ENCODE measurements around the gene PIEZO2. TPM values are rescaled to one million over a fixed set of nuclear protein-coding genes. Genes with fewer than 3 reads are reported as not detected.

The PIEZO2 gene
- total RNA-seq, 1 donor from 2014 or later = 50.1 TPM

GRCh38 chr18:10898417-10898974 lies 250.9 kb downstream of the PIEZO2 start:
- peaks cover 8% of the 10 kb centered on the region for H3K27me3 Mint-ChIP-seq (ENCODE audit: unreplicated experiment)
- H3K4me1 Mint-ChIP-seq (ENCODE audit: low read depth, unreplicated experiment) = peaks cover 8% of the 10 kb centered on the region
- no peak overlapping the region for H3K4me3 Mint-ChIP-seq (ENCODE audit: unreplicated experiment)
- H3K36me3 Mint-ChIP-seq (ENCODE audit: unreplicated experiment) = peaks cover 11% of the 10 kb centered on the region
- H3K27ac Mint-ChIP-seq (ENCODE audit: unreplicated experiment) = no peak overlapping the region
- DNase-seq = no peak
- H3K9me3 Mint-ChIP-seq (ENCODE audit: unreplicated experiment) = peaks cover 6% of the 10 kb centered on the region
- no peak for TF ChIP-seq CTCF (IDR thresholded peaks at IDR 0.05; ENCODE audit: partially characterized antibody, unreplicated experiment)

- DNase-seq = no peak
- H3K4me3 Mint-ChIP-seq (ENCODE audit: unreplicated experiment) = no peak overlapping the region
- peaks cover 16% of the 10 kb centered on the region for H3K4me1 Mint-ChIP-seq (ENCODE audit: low read depth, unreplicated experiment)
- peak overlapping the region; percentile 35 for H3K27ac Mint-ChIP-seq (ENCODE audit: unreplicated experiment)
- H3K9me3 Mint-ChIP-seq (ENCODE audit: unreplicated experiment) = peaks cover 6% of the 10 kb centered on the region
- no peak for TF ChIP-seq CTCF (IDR thresholded peaks at IDR 0.05; ENCODE audit: partially characterized antibody, unreplicated experiment)
- peaks cover 8% of the 10 kb centered on the region for H3K27me3 Mint-ChIP-seq (ENCODE audit: unreplicated experiment)
- peaks cover 11% of the 10 kb centered on the region for H3K36me3 Mint-ChIP-seq (ENCODE audit: unreplicated experiment)
Observed at GRCh38 chr18:10896851-10897250, 252.5 kb downstream of the PIEZO2 start.

- no peak overlapping the region for H3K4me3 Mint-ChIP-seq (ENCODE audit: unreplicated experiment)
- H3K27me3 Mint-ChIP-seq (ENCODE audit: unreplicated experiment) = peaks cover 8% of the 10 kb centered on the region
- peaks cover 16% of the 10 kb centered on the region for H3K4me1 Mint-ChIP-seq (ENCODE audit: low read depth, unreplicated experiment)
- H3K36me3 Mint-ChIP-seq (ENCODE audit: unreplicated experiment) = peaks cover 11% of the 10 kb centered on the region
- TF ChIP-seq CTCF (IDR thresholded peaks at IDR 0.05; ENCODE audit: partially characterized antibody, unreplicated experiment) = no peak
- no peak overlapping the region for H3K27ac Mint-ChIP-seq (ENCODE audit: unreplicated experiment)
- DNase-seq = no peak
- H3K9me3 Mint-ChIP-seq (ENCODE audit: unreplicated experiment) = peaks cover 6% of the 10 kb centered on the region
Observed at GRCh38 chr18:10895976-10896375, 253.4 kb downstream of the PIEZO2 start.

GRCh38 chr18:10894501-10894900 lies 254.9 kb downstream of the PIEZO2 start:
- no peak overlapping the region for H3K27ac Mint-ChIP-seq (ENCODE audit: unreplicated experiment)
- H3K4me3 Mint-ChIP-seq (ENCODE audit: unreplicated experiment) = no peak overlapping the region
- H3K4me1 Mint-ChIP-seq (ENCODE audit: low read depth, unreplicated experiment) = peaks cover 16% of the 10 kb centered on the region
- peaks cover 8% of the 10 kb centered on the region for H3K27me3 Mint-ChIP-seq (ENCODE audit: unreplicated experiment)
- no peak for TF ChIP-seq CTCF (IDR thresholded peaks at IDR 0.05; ENCODE audit: partially characterized antibody, unreplicated experiment)
- DNase-seq = no peak
- H3K36me3 Mint-ChIP-seq (ENCODE audit: unreplicated experiment) = peaks cover 11% of the 10 kb centered on the region
- H3K9me3 Mint-ChIP-seq (ENCODE audit: unreplicated experiment) = peaks cover 6% of the 10 kb centered on the region

- Mint-ChIP-seq H3K4me1 (ENCODE audit: low read depth, unreplicated experiment) (peaks cover 16% of the 10 kb centered on the region), H3K9me3 (ENCODE audit: unreplicated experiment) (peaks cover 8% of the 10 kb centered on the region), H3K36me3 (ENCODE audit: unreplicated experiment) (peaks cover 11% of the 10 kb centered on the region), H3K4me3 (ENCODE audit: unreplicated experiment) (no peak overlapping the region), H3K27me3 (ENCODE audit: unreplicated experiment) (peaks cover 8% of the 10 kb centered on the region), H3K27ac (ENCODE audit: unreplicated experiment) (no peak overlapping the region)
- no peak for TF ChIP-seq CTCF (IDR thresholded peaks at IDR 0.05; ENCODE audit: partially characterized antibody, unreplicated experiment)
- no peak for DNase-seq
Observed at GRCh38 chr18:10893761-10894160, 255.6 kb downstream of the PIEZO2 start.

Data from glutamatergic neuron (in vitro differentiated cells).